22Rv1 (cell line): Measurements from ENCODE around the gene WDFY3.

Experiments
- CTCF ChIP-seq: fragments of 450-650 bp; IDR thresholded peaks from 2 replicates; pipeline ENCODE4 v1.5.1; 2017; ENCODE audit warnings: mild to moderate bottlenecking
- ZFX ChIP-seq: fragments of 450-650 bp; IDR thresholded peaks from 2 replicates; pipeline ENCODE4 v1.6.1; 2017; ENCODE audit warnings: antibody characterized with exemption, borderline replicate concordance

GRCh38 chr4:84738622-84739021 lies 227.9 kb downstream of the WDFY3 start:
- TF ChIP-seq CTCF: no peak
- no peak for TF ChIP-seq ZFX
